Fibroblast of lung (primary cell): ENCODE results near the gene FAM222A. TPM values are rescaled to one million over a fixed set of nuclear protein-coding genes. Genes with fewer than 3 reads are reported as not detected.
A peak's percentile ranks its signal among the peaks of the same experiment; 100 is the strongest.

ENCODE experiments used
- DNase-seq, 2 donors: peaks; one replicate each; pipeline versions ENCODE4 v3.0.0 to v3.0.0-alpha.2; 2010; ENCODE audit warnings: low read depth in 2 of 2
- H2AFZ ChIP-seq: 2 replicates; pipeline ENCODE4 v1.5.1; 2012; ENCODE audit warnings: low read length, control low read depth, inconsistent platforms
- H3K27ac ChIP-seq: 2 replicates; pipeline ENCODE4 v1.5.1; 2011; ENCODE audit warnings: low read length, control low read depth; ENCODE audit not compliant: insufficient read depth
- H3K27me3 ChIP-seq: 2 replicates; pipeline ENCODE4 v1.5.1; 2011; ENCODE audit warnings: mild to moderate bottlenecking, low read length; ENCODE audit not compliant: control insufficient read depth, insufficient read depth
- H3K36me3 ChIP-seq: 2 replicates; pipeline ENCODE4 v1.5.1; 2011; ENCODE audit warnings: low read length; ENCODE audit not compliant: control insufficient read depth, insufficient read depth
- H3K4me1 ChIP-seq: 2 replicates; pipeline ENCODE4 v1.5.1; 2011; ENCODE audit warnings: low read length; ENCODE audit not compliant: control insufficient read depth, insufficient read depth; ENCODE audit errors: extremely low read depth
- H3K4me2 ChIP-seq: 2 replicates; pipeline ENCODE4 v1.5.1; 2011; ENCODE audit warnings: low read length, control low read depth; ENCODE audit not compliant: insufficient read depth; ENCODE audit errors: extremely low read depth
- H3K4me3 ChIP-seq, 4 experiments: fragments of 200-600 bp in 1 of 4; sonication (generic) in 1 of 4; replicated peaks in 1 of 4; 2 replicates each; pipeline ENCODE4 v1.5.1; 2011 to 2016; ENCODE audit warnings: low read length in 4 of 4, low read depth in 3 of 4, mild to moderate bottlenecking in 3 of 4, control low read depth in 2 of 4, inconsistent platforms in 1 of 4, mixed read lengths in 1 of 4; ENCODE audit not compliant: insufficient read depth in 1 of 4; ENCODE audit errors: control extremely low read depth in 1 of 4
- H3K79me2 ChIP-seq: 2 replicates; pipeline ENCODE4 v1.5.1; 2012; ENCODE audit warnings: mild to moderate bottlenecking, low read length, inconsistent platforms; ENCODE audit not compliant: control insufficient read depth, insufficient read depth
- H3K9ac ChIP-seq: 2 replicates; pipeline ENCODE4 v1.5.1; 2011; ENCODE audit warnings: mild to moderate bottlenecking, low read length, control low read depth; ENCODE audit not compliant: insufficient read depth
- H3K9me3 ChIP-seq: 2 replicates; pipeline ENCODE4 v1.5.1; 2012; ENCODE audit warnings: low read depth, low read length; ENCODE audit not compliant: control insufficient read depth, insufficient read depth
- H4K20me1 ChIP-seq: 2 replicates; pipeline ENCODE4 v1.5.1; 2011; ENCODE audit warnings: low read length; ENCODE audit not compliant: control insufficient read depth, insufficient read depth; ENCODE audit errors: extremely low read depth
- EZH2 ChIP-seq: IDR thresholded peaks from 2 replicates; pipeline ENCODE4 v1.5.1; 2012; ENCODE audit warnings: low read length, control low read depth, mild to moderate bottlenecking; ENCODE audit errors: missing control alignments
- polyA plus RNA-seq, 2 donors: library from polyadenylated mRNA; depleted of rRNA in 1 of 2; stranded (reverse) in 1 of 2; unstranded in 1 of 2; fragments of >200 nt; gene quantifications; 2 replicates each; pipeline ENCODE4 v1.2.1, GENCODE V29; 2011 to 2012; ENCODE audit warnings: missing spikeins in 1 of 2
- total RNA-seq: library from RNA; depleted of rRNA; stranded (reverse); fragments of >200 nt; gene quantifications from 2 replicates; pipeline ENCODE4 v1.2.1, GENCODE V29; 2014
- TF ChIP-seq, protein P1 (sequence below), 2 donors: IDR thresholded peaks in 1 of 2; conservative IDR thresholded peaks in 1 of 2; 1 replicate in 1 of 2; 2 replicates in 1 of 2; pipeline ENCODE4 v1.5.1; 2011 to 2012; ENCODE audit warnings: low read length in 2 of 2, control low read depth in 1 of 2, inconsistent platforms in 1 of 2, low read depth in 1 of 2, mild to moderate bottlenecking in 1 of 2

The FAM222A gene
- total and polyA plus RNA-seq, 2 donors (not counting 1 experiment from before 2014, with no cell fraction given) = 0.05 TPM; not detected in 1

DNA sequence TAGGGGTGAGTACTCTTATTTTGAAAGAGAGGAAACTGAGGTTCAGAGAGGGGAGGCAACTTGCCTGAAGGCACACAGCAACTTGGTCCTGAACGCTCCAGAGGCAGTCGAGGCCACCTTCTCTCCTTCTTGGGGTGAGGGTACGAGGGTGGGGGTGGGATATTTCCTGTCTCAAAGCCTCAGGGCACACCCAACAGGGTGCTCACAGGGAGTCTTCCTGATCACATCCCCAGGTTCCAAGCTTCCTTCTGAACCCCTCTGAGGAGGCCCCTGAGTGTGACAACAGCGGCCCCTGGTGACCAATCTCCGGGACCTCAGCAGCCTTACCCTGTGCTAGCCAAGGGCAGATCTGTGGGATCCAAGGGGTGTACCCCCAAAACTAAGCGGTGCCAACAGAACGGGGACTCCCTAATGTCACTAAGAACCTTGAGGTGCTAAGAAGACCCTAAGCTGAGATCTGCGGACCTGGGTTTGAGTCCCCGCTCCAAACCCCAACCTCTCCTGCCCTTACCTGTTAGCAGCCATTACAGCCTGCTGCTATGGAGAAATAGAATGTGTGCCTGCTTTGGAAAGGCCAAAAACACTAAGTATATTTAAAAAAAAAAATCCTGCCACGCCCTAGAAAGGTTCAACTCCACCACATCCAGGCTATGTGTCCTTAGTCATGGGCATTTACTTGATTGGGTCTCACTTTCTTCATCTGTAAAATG is 61.7 kb downstream of the FAM222A start:
- Histone ChIP-seq H4K20me1 (no peaks in the 10 kb centered on the region), H2AFZ (no peak overlapping the region), H3K27me3 (no peaks in the 10 kb centered on the region), H3K9me3 (no peaks in the 10 kb centered on the region), H3K4me2 (no peak overlapping the region), H3K4me3 (no peak overlapping the region), H3K79me2 (no peaks in the 10 kb centered on the region), H3K9ac (no peak overlapping the region), H3K36me3 (no peaks in the 10 kb centered on the region), H3K4me1 (no peaks in the 10 kb centered on the region), H3K27ac (no peak overlapping the region)
- DNase-seq = peak; percentile 43 to 66
- no peak for TF ChIP-seq EZH2
- TF ChIP-seq, protein P1, sequence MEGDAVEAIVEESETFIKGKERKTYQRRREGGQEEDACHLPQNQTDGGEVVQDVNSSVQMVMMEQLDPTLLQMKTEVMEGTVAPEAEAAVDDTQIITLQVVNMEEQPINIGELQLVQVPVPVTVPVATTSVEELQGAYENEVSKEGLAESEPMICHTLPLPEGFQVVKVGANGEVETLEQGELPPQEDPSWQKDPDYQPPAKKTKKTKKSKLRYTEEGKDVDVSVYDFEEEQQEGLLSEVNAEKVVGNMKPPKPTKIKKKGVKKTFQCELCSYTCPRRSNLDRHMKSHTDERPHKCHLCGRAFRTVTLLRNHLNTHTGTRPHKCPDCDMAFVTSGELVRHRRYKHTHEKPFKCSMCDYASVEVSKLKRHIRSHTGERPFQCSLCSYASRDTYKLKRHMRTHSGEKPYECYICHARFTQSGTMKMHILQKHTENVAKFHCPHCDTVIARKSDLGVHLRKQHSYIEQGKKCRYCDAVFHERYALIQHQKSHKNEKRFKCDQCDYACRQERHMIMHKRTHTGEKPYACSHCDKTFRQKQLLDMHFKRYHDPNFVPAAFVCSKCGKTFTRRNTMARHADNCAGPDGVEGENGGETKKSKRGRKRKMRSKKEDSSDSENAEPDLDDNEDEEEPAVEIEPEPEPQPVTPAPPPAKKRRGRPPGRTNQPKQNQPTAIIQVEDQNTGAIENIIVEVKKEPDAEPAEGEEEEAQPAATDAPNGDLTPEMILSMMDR (conservative IDR thresholded peaks at IDR 0.05 in 1 of 2, IDR thresholded peaks at IDR 0.05 in 1 of 2; ENCODE audit: low read depth in 1 of 2, low read length in 2 of 2) = peak; percentile 85 to 93

DNA sequence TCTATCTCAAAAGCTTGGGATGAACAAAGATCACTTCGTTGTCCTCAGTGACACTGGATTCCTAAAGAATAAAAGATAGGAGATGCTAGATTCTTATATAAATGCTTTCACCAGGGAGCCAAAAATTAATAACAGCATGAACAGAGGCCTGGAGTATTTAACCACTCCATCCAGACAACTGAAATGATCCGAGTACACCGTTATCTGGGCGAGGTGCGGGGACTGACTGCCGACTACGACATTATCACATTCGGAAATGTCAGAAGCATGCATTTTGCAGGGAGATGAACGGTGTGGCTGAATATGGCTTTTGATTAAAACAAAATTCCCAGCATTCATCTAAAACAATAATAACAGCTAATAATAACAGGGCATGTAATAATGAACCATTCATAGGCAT is 63.0 kb downstream of the FAM222A start:
- Histone ChIP-seq H3K27me3 (no peaks in the 10 kb centered on the region), H3K4me2 (no peak overlapping the region), H2AFZ (no peak overlapping the region), H4K20me1 (no peaks in the 10 kb centered on the region), H3K9me3 (no peaks in the 10 kb centered on the region), H3K9ac (no peak overlapping the region), H3K4me1 (no peaks in the 10 kb centered on the region), H3K79me2 (no peaks in the 10 kb centered on the region), H3K36me3 (no peaks in the 10 kb centered on the region), H3K4me3 (no peak overlapping the region), H3K27ac (no peak overlapping the region)
- DNase-seq = no peak
- TF ChIP-seq EZH2 = no peak
- TF ChIP-seq, protein P1 (conservative IDR thresholded peaks at IDR 0.05 in 1 of 2, IDR thresholded peaks at IDR 0.05 in 1 of 2; ENCODE audit: low read depth in 1 of 2, low read length in 2 of 2) = no peak

DNA sequence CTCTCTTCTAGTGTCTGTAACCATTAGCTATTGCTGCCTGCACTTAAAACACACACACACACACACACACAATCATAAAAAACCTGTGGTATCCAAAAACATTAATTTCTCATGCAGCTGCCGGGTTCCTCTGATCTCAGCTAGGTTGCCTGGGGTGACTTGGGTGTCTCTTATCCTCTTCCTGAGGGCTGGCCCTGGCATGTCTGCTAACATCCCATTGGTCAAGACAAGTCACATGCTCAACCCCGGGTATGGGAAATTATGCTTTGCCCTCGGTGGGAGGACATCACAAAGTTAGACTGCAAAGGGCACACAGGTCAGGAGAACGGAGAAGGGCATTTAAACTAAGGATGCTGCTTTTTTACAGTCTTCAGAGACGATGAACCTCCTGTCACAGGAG is 63.9 kb downstream of the FAM222A start:
- H3K36me3 ChIP-seq = no peaks in the 10 kb centered on the region
- no peak overlapping the region for H2AFZ ChIP-seq
- peak; percentile 9 to 28 for DNase-seq
- H3K4me3 ChIP-seq = no peak overlapping the region
- no peak for TF ChIP-seq EZH2
- TF ChIP-seq, protein P1 (conservative IDR thresholded peaks at IDR 0.05 in 1 of 2, IDR thresholded peaks at IDR 0.05 in 1 of 2; ENCODE audit: low read depth in 1 of 2, low read length in 2 of 2) = no peak
- no peaks in the 10 kb centered on the region for H3K79me2 ChIP-seq
- no peaks in the 10 kb centered on the region for H3K4me1 ChIP-seq
- no peaks in the 10 kb centered on the region for H3K9me3 ChIP-seq
- H3K27ac ChIP-seq = no peak overlapping the region
- no peak overlapping the region for H3K4me2 ChIP-seq
- H3K27me3 ChIP-seq = no peaks in the 10 kb centered on the region
- no peak overlapping the region for H3K9ac ChIP-seq
- no peaks in the 10 kb centered on the region for H4K20me1 ChIP-seq
